Prostate gland (tissue), 1 donor: ENCODE measurements around the gene KANK4.

Source experiments
- POLR2A ChIP-seq: fragments of 450-650 bp; IDR thresholded peaks from one replicate; pipeline ENCODE4 v1.6.1; 2016; ENCODE audit warnings: antibody characterized with exemption, mild to moderate bottlenecking
- POLR2AphosphoS5 ChIP-seq: sonication (generic); formaldehyde crosslinking; IDR thresholded peaks from one replicate; pipeline ENCODE4 v1.6.1; 2017; ENCODE audit warnings: antibody characterized with exemption

- TF ChIP-seq POLR2AphosphoS5 (no peak), POLR2A (no peak)
These were observed 42.4 kb downstream of the KANK4 start for GRCh38 chr1:62276791-62277190.
